Hindlimb muscle (tissue), 1 donor: Measurements from ENCODE around the gene TRPC1. TPM values are rescaled to one million over a fixed set of nuclear protein-coding genes. Genes with fewer than 3 reads are reported as not detected.

ENCODE experiments used
- DNase-seq: peaks from one replicate; pipeline ENCODE4 v3.0.0-alpha.2; 2013
- polyA plus RNA-seq: library from polyadenylated mRNA; unstranded; fragments of 120-200 nt; gene quantifications from one replicate; pipeline ENCODE4 v1.2.1, GENCODE V29; 2013; ENCODE audit not compliant: insufficient read length

Gene TRPC1
- polyA plus RNA-seq, 1 donor = 7.2 TPM

DNA sequence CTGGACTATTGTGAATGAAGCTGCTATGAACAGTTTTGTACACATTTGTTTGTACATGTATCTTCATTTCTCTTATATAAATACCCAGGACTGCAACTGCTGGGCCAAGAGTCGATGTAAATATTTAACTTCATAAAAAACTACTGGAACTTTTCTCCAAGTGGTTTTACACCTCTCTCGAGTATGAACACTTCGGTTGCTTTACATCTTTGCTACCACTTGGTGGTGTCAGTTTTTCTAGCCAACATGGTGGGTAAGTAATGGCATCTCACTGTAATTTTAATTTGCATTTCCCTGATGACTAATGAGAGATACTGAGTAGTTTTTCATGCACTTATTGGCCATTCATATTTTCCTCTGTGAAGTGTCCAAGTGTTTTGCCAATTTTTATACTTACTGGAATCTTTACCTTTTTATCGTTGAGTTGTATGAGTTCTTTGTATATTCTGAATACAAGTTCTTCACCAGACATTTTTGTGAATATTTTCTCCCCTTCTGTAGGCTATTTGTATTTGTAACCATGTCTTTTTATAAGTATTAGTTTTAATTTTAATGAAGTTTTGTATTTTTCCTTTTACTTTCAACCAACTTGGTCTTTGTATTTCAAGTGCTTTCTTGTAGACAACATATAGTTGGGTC is 120.6 kb downstream of the TRPC1 start:
- no peak for DNase-seq

DNA sequence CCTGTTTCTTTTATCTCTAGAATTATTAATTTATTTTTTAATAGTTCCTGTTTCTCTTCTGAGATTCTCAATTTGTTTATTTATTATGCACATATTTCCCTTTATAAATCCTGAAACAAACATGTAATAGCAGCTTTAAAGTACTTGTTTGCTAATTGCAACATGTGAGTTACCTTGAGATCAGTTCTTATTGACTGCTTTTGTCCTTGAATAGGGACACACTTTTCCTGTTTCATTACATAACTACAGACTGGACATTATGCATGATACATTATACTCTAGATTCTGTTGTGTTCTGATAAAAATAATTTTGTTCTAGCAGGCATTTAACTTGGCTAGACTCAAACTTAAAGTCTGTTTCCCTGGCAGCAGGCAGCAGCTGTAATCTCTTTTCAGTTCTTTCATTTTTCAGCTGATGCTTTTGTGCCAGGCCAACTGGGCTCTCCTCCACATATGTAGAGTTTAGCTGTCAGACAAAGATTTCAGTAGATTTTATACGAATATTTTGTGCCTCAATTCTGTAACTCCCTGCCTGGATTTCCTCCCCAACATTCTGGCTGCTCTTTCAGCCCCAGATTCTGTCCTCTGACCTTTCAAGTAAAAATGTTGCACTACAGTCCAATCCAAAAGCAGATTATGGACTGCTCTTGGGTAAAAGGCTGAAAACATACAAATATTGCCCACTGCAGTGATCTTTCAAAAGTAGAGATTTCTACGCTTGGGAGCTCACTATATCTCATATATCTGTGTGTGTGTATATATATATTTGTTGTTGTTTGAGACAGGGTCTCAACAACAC is 123.1 kb downstream of the TRPC1 start:
- DNase-seq = no peak

DNA sequence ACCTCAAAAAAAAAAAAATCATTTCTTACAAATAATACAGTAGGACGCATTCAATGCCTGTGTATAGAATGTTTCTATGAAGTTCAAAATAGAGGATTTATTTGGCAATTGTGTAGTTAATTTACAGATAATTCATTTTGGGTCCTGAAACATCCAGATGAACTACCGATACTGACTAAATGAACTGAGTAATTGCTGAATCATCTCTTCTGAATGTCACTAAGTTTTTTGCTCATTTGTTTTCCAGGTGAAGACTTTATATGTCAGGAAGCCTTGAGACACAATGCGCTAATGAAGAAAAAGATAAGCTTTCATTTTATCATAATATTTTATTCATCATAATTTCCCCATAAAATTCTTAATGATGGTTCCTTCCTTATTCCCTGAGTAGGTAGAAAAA is 125.3 kb downstream of the TRPC1 start:
- no peak for DNase-seq

DNA sequence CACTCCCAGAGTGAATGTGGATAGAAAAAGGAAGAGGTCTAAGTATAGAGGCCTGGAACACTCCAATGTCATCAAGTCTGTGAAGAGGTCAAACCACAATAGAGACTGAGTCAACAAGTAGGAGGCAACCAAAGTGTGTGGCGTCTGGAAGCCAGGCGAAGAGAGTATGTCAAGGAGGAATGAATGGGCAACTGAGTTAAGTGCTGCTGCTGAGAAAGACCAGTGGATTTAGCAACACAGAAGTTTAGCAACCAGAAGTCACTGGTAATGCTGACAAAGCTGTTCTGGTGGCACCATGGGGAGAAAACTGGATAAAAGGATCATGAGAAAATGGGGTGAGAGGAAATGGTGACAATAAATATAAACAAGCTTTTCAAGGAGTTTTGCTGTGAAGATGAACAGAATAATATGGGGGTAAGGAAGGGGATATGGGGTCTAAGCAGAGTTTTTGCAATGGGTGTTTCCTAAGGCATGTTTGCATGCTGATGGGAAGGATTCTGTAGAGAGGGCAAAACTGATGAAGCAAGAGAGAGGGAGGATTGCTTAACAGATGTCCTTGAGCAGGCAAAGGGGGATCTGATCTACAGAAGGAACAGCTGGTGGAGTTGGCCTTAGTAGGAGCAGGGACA is 126.7 kb downstream of the TRPC1 start:
- DNase-seq = no peak

DNA sequence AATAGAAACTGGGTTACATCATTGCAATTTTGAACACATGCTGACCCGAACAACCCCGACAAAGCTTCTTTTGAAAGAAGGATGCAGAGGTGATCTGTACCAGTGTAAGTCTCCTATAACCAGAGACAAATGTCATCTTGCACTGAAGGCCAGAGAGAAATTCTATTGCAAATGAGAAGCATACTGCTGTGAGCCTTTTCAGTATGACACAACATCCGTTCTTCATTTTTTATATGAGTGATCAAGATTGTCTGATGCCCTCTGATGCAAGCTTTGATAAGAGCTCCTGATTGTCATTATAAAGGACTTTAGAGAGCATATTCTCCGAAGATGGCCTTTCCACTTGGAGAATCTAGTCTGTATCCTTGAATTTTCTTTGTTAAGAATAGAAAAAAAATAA is 128.2 kb downstream of the TRPC1 start:
- no peak for DNase-seq

DNA sequence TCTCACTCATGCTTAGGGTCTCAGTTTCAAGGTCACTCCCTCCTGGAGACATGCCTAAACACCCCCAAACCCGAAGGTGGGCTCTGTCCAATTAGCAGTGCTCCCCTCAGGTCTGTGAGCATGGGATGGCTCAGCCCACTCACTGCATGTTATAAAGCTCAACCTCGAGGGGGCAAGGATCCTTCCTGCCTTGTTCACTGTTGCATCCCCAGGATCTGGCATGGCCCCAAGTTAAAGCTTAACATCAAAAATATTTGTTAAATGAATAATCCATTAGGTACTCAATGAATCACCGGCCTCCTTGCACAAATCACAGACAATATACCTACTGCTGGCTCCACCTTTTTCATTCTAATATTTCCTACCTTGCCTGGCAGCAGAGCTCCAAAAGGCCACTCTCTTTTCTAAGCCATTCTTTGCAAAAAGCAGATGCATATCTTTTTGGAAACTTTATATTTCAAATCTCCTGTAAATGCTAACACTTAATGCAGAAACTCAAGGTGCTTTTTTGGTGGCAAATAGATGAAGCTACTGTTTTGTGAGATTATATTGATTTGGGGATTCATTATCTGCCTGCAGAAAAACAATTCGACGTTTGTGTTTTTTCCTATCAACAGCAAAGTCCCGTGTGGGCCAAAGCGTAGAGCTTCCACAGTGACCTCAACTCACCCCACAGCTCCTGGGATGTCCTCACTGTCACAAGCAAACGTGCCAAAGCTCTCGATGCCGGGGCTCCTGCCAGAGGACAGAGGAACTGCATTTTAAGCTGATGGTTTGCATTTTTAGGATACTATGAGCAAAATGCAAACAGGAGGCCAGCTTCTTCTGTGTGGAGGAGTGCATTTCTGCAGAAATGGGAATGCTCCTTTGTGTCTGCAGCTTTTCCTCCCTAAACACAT is 129.7 kb downstream of the TRPC1 start:
- DNase-seq = peak; percentile 15

DNA sequence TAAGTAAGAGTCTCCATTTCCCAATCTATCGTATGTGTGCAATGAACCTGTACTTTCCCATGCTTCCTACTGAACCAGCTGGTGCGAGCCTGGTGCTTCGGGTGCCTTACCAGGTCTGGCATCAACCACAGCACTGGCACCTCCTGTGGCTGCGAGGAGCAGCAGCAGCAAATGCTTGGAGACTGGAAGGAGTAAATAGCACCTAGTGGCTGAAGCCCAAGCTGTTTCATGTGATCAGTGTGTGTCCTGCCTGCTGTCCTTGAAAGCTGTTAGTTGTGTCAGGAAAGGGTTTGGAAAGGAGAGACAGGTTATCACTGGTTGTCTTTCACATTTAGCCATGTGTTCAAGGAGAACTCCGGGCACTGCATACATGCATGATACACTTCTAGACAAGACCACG is 133.2 kb downstream of the TRPC1 start:
- DNase-seq = no peak

Other genes starting within 250 kb of the TRPC1 start
- 12.2 TPM for gene ATR, start 145.3 kb upstream of the TRPC1 start, polyA plus RNA-seq
- 0.79 TPM for gene PLS1, start 127.6 kb upstream of the TRPC1 start, polyA plus RNA-seq
- gene PCOLCE2, start 165.0 kb downstream of the TRPC1 start, polyA plus RNA-seq = 1.0 TPM
- gene PAQR9, start 239.6 kb downstream of the TRPC1 start, polyA plus RNA-seq = not detected